HG02970 (cell line): ENCODE measurements around the gene OPA1.
"Not testable (repeated sequence)": the region's sequence is repeated elsewhere in the genome, so short reads cannot be mapped to it uniquely, and the experiment has no call there.

ENCODE experiments used
- ATAC-seq: cut with Tn5 transposase; IDR thresholded peaks from one replicate; pipeline ENCODE4 v1.9.1; 2021; ENCODE audit warnings: mild to moderate bottlenecking, moderate library complexity, moderate number of reproducible peaks; ENCODE audit not compliant: unreplicated experiment, low FRiP score

OPA1 gene

DNA sequence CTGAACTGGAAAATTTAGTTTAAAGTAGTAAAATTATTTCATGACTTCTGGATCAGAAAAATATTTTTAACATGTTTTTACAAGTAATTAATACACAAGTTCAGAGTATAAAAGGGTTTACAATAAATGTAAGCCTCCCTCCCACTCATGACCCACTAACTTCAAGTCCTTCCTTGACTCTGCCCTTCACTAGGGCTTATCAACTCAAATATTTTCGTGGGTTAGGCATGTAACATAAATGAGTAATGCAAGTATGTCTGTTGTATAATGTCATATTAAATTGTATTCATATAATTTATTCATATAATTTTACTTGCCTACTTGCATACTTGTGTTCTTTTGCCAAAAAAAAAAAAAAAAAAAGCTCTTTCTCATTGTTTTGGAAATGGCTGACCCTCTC, 3.4 kb upstream of the OPA1 start:
- ATAC-seq, result no peak

DNA sequence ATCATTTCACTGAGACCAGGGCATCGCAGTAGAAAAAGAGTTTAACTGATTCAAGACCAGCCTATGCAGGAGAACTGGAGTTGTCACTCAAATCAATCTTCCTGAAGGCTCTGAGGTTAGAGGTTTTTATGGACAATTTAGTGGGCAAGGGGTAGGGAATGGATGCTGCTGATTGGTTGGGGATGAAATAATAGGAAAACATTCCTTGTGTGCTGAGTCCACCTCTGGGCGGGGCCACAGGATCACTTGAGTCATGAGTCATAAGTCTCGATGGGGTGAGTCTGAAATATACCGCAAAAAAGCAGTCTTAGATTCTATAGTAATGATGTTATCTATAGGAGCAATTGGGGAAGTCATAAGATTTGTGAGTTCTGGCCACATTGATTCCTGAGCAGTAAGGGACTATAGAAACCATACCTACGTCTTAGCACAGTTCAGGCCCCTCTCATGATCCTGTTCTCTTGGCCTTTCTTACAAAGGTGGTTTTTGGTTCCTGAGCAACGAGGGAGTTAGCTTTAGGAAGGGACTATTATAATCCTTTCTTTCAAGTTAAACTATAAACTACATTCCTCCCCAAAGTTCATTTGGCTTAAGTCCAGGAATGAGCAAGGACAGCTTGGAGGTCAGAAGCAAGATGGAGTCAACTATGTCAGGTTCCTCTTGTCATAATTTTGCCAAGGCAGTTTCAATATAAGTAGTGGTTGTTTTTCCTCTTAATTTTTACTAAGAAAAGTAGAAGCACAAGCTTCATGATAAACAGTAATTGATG, 2.7 kb upstream of the OPA1 start:
- no peak for ATAC-seq

DNA sequence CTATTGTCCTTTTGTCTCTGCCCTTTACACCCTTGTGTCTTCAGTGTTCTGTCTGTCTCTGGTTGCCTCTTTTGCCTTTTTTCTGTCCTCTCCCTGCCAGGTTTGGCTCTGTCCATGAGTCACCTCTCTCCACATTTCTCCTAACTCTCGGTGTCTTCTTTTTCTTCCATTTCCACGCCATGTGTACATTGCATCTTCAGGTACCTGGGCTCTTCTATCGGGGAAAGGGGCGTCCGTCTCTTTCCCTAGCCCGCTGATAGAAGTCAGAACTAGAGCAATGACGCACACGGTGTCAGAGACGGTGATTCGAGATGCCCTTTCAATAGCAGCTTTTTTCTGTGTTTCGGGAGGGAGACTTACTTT, 641 bp downstream of the OPA1 start:
- ATAC-seq, result no peak

DNA sequence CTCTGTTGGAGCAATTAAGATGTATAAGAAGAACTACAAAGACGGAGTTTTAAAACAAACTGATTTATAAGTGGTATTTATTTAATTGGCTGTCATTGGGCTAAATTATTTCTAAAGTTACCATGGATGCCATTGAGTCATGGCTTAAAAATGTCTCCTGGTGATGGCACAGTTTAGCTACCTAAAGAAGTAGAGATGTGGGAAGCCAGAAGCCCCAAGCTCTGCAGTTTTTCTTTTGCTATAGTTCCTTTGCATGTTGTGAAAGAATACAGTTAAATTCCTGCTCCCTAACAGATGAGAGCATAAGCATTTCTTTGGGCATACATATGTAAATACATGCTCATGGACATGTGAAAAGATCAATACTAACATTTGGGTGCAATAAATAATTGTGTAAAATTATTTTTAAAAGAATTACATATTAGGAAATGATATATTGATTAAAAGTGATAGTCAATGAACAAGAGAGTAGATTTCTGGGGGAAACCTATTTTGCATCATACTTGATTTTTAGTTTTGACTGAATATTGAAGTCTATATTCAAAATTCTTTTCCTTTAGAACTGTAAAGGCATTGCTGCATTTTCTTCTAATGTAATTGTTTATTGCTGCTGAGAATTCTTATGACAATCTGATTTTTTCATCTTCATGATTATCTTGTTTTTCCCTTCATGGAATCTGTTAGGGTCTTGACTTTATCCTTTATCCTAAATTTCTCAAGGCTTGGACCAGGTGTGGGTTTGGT, 2.1 kb downstream of the OPA1 start:
- no peak for ATAC-seq

DNA sequence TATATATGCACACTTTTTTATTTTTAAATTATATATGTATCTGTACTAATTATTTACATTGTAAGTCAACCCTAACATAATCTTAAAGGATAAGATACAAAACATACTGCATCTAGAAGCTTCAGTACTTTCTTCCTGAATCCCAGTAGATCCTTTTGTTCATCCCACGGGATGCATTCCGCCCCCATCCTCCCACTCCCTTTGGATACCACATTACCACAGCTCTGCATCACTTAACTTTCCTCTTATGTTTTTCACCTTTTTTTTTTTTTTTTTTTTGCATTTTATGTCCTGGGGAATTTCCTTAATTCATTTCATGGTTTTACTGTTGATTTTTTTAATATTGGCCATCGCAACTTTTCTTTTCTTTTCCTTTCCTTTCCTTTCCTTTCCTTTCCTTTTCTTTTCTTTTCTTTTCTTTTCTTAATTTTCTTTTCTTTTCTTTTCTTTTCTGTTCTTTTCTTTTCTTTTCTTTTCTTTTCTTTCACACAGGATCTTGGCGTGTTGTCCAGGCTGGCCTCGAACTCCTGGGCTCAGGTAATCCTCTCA, 3.0 kb downstream of the OPA1 start:
- ATAC-seq, result no peak

DNA sequence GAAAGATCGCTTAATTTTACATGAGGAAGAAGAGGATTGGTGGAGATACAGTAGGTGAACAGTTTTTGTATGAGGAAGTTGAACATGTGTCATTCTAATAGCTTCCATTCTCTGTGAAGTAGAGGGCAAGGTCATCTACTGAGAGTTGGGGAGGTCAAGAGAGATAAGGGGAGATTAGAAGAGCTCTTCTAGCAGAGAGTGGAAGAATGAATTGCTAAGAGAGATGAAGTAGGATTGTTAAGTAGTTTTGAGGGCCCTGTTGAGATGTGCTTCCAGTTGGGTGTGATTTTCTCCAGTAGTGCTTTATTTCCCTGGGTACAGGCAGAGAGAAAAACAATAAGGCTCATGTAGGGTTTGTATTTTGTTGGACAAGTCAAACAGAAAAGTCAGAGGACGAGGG, 5.2 kb downstream of the OPA1 start:
- no peak for ATAC-seq

DNA sequence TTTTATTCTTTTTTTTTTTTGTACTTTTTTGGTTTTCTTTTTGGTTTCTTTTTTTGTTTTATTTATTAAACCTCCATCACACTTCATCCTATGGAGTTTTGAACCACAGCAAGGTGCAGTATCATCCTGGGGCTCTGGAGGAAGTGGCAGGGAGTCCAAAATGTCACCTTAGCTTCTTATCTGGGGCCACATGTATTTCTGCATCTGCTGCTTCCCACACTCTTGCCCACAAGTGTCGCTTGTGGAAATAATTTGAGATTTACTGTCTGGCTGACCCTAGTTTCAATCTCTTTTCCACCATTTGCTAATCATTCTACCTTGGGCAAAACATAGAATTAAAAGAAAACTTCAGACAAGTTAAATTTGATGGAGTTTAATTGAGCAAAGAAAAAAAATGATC, 6.4 kb downstream of the OPA1 start:
- ATAC-seq, result no peak

DNA sequence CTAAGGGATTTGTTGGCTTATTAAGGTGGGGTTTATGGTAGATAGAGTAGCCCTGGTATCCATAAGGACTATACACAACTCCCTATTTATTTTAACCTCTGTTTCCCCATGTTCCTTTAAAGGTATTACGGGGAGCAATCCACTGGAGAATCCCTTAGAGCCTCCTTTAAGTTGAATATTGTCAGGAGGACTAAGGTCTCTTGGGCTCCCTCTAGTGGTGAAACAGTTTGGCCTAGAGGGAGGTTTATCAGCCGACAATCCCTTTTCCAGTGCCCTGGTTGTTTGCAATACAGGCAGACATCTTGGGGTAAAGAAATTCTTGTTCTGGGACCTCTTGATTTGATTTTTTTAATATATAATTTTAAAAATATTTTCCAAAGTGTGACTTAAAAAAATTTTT, 12.9 kb downstream of the OPA1 start:
- no peak for ATAC-seq

DNA sequence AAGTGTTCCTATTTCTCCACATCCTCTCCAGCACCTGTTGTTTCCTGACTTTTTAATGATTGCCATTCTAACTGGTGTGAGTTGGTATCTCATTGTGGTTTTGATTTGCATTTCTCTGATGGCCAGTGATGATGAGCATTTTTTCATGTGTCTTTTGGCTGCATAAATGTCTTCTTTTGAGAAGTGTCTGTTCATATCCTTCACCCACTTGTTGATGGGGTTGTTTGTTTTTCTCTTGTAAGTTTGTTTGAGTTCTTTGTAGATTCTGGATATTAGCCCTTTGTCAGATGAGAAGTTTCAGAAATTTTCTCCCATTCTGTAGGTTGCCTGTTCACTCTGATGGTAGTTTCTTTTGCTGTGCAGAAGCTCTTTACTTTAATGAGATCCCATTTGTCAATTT, 13.9 kb downstream of the OPA1 start:
- ATAC-seq, result not testable (repeated sequence)

DNA sequence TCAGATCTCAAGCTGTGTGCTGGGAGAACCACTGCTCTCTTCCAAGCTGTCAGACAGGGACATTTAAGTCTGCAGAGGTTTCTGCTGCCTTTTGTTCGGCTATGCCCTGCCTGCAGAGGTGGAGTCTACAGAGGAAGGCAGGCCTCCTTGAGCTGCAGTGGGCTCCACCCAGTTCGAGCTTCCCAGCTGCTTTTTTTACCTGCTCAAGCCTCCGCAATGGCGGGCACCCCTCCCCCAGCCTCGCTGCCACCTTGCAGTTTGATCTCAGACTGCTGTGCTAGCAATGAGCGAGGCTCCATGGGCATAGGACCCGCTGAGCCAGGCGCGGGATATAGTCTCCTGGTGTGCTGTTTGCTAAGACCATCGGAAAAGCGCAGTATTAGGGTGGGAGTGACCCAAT, 17.5 kb downstream of the OPA1 start:
- not testable (repeated sequence) for ATAC-seq

DNA sequence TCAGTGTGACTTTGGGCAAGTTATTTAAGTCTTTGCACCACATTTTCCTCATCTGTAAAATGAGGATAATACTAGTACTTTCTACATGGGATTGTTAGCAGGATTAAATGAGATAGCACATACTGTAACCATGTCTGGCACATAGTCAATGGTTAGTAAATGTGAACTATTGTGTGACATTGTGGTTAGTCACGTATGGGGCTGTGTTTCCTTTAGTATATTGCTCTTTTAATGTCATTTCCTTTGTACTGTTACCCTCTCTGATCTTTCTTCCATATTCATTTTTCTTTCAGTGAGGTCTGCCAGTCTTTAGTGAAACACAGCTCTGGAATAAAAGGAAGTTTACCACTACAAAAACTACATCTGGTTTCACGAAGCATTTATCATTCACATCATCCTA, 21.4 kb downstream of the OPA1 start:
- ATAC-seq, result no peak

DNA sequence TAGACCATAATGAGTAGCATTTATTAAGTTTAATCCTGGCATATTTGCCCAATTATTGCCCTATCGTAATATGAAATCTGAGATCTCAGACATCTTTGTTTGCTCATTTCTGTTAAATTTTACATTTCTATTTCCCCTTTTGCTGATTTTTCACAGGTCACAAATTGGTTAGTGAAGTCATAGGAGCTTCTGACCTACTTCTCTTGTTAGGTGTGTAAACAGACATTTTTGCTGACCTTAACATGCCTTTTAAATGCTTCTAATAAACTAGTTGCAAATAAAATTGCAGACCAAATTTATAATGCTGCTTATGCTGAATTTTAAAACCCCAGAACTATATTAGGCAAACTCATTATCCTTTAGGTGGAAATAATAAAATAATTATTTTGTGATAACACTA, 24.6 kb downstream of the OPA1 start:
- no peak for ATAC-seq

DNA sequence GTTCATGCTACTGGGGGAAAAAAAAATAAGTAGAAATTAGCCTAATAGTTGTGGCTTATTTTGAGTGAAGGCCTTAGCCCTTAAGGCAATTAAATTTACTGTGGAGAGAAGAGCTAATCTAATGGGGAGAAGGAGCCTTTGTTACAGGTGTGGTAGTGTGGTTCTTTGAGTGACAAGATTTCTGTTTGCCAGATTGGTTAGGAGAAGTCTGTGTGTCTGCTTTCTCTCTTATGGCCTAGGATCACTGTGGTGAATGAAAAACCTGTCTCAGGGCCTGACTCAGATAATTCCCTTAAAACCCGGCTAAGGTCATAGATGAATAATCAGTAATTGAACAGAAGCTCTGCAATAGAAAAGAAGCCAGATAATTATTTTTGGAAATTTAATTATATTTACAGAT, 27.0 kb downstream of the OPA1 start:
- no peak for ATAC-seq

DNA sequence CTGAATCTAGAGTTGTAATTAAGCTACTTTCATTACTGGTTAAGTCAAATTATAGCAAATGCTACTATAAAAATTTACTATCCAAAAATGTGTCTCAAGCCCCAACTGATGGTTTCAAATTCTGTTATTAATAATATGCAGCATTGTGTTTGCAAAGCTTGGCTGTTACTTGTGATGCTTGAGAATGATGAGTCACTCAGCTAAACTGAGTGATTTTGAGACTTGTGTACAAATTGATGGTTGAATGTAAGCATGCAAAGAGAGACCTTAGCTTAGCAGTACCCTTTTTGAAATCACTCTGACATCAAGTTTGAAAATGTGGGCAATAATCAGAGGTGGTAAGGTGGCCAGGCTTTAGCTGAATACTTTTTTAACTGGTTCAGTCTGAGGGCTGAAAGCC, 27.6 kb downstream of the OPA1 start:
- peak; percentile 73 for ATAC-seq

DNA sequence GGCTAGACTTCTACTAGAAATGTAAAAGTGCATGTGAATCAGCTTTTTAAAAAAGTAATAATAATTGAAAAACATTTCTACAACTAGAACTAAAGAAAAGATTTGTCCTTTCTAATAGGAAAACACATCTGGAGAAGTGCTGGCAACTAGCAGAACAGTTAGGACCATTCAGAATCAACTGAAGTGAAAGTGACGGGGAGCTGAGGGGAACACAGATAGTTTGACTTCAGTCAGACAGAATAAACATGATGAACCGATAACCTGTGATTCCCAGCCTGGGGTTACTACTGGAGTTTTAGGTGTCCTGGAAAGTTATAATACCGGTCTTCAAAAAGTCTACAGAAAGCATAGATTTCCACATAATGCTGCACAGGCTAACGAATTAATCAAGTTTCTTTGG, 28.1 kb downstream of the OPA1 start:
- no peak for ATAC-seq

DNA sequence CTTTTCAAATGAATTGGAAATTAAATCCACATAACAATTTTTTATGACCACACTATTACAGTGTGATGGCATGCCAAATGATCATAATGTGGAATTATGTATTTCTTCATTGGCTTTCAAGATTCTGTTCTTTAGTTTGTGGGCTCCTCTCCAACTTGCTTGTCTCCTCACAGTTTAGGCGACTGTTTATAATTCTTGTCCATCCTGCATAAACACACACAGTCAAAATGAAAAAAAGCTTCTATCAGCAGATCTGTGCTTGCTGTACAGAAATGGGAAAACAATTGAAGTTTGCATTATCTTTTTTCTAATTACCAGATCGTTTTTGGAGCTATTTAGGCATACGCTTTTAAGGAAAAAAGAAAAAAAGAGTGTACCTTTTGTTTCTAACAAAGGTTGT, 37.0 kb downstream of the OPA1 start:
- ATAC-seq, result no peak

DNA sequence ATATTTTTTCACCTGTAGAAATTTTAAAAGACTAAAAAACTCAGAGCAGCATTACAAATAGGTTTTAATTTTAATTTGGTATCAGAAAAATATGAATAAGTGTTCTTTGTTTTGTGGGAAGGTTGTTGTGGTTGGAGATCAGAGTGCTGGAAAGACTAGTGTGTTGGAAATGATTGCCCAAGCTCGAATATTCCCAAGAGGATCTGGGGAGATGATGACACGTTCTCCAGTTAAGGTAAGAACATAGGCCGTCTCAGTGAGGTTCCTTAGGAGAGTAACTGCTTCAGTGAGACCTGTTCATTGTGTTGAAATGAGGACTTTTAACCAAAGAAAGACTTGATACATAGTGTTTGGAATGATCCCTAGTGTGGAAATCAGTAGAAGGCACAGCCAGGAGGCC, 44.8 kb downstream of the OPA1 start:
- ATAC-seq, result no peak

DNA sequence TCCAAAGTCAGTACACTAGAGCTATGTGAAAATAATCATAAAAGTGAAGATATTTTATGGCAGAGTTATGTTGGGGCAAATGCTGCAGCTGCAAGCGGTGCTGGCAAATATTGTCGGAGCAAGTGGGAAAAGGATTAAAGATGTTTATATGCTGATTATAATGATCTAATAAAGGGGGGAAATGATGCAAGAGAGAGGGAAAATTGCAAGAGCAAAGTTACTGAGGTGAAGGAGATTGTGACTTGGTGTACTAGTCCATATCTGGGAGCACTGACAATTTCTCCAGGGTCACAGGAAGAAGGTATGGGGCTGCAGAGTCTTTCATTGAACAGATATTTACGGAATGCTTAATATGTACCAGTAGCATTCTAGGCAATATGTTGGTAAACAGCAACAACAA, 45.8 kb downstream of the OPA1 start:
- no peak for ATAC-seq

DNA sequence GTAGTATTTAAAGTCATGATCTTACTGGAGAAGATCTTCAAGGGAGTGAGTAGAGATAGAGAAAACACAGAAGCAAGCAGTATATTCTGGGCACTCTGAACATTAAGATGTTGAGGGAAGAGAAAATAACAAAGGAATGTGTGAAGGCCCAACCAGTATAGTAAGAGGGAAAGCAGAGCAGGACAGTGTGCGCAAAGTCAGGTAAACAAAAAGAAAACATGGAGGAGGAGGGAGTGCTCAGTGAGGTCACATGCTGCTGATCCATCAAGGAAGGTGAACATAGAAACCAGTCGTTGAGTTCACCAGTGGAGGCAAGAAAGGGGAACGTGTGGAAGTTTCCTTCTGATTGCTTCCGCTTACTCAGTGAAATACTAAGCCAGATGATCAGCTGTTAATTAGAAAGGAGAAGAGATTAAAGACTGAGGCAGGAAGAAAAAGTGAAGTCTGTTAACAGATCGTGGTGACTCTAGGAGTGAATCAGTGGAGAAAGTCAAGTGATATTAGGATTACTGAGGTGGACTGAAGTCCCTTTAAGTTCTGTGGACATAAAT, 47.2 kb downstream of the OPA1 start:
- ATAC-seq, result no peak

DNA sequence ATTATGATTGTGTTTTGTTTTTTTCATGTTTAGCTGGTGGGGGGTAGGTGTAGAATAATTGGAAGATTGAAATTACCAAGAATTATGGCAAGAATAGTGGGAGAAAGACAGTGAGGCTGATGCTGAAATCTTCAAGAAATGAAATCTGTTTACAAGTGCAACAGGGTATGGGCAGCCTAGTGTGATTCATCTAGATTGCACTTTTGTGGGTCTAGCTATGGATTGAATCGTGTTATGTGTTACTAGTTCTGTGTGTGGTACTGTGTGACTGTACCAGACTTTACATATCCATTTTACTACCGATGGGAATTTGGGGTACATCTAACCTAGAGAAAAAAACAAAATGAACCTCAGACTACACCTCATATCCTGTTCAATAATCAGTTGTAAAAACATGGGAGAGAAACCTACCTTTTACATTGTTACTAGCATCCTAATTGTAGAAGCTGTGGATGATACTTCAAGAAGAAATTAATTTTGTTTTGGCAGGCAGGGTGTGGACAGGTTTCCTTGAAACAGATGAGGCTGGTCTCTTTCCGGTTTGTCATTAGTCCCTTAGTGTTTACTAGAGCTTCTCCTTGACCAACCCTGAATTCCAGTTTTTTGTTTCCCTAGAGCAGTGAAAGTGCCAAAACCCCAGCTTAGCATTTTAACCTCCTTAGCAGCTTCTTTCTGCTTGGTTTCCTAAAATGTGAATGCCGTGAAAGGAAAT, 47.9 kb downstream of the OPA1 start:
- no peak for ATAC-seq

DNA sequence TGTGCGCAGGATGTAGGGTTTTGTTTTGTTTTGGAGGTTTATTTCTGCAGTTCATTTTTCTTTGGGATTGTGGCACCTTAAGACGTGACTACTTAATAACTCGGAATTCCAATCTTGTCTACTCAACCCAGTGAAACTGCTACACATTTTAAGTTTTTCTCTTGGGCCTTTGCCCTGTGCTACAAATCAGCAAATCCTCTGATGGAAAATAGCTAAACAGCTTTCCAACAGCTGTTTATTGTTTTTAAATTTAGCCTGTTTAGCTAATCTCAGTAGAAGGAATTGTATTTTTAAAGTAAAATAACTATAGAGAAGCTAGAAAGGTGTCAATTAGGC, 48.4 kb downstream of the OPA1 start:
- ATAC-seq, result no peak
